ENCODE data around the gene YEATS2.

DNA sequence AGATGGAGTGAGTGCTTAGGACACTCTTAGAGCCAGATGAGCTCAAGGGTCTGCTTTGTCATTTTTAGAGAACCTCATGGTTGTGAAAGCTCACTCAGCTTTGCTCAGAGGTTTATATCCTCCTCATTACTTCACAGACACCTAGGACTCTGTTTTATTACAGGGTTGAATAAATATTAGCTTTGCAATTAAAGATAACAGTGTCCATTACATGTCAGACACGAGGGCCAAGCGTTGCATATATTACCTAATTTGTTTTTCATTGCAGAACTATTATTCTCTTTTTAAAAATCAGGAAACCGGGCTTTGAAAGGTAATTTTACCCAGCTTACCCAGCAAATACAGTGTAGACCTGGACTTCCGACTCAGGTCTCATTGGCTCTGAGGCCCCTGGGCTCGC lies 111.7 kb downstream of the YEATS2 start:
- TF ChIP-seq, protein P1, sequence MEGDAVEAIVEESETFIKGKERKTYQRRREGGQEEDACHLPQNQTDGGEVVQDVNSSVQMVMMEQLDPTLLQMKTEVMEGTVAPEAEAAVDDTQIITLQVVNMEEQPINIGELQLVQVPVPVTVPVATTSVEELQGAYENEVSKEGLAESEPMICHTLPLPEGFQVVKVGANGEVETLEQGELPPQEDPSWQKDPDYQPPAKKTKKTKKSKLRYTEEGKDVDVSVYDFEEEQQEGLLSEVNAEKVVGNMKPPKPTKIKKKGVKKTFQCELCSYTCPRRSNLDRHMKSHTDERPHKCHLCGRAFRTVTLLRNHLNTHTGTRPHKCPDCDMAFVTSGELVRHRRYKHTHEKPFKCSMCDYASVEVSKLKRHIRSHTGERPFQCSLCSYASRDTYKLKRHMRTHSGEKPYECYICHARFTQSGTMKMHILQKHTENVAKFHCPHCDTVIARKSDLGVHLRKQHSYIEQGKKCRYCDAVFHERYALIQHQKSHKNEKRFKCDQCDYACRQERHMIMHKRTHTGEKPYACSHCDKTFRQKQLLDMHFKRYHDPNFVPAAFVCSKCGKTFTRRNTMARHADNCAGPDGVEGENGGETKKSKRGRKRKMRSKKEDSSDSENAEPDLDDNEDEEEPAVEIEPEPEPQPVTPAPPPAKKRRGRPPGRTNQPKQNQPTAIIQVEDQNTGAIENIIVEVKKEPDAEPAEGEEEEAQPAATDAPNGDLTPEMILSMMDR (IDR thresholded peaks at IDR 0.05) = no peak
- no peak for TF ChIP-seq ZFX (IDR thresholded peaks at IDR 0.05; ENCODE audit: borderline replicate concordance)

All from 22Rv1 (cell line).